Erythroblast (primary cell): ENCODE data around the gene RRM2.

Experiments used
- DNase-seq, 2 experiments: peaks; one replicate each; lab custom pipeline; 2025; lab: John Stamatoyannopoulos, UW
- GATA1 ChIP-seq: IDR thresholded peaks from 2 replicates; pipeline ENCODE4 v1.6.1; 2011; ENCODE audit warnings: low read depth, mild to moderate bottlenecking, control low read depth, low read length, moderate library complexity
- POLR2A ChIP-seq: IDR thresholded peaks from 2 replicates; pipeline ENCODE4 v1.6.1; 2011; ENCODE audit warnings: mild to moderate bottlenecking, low read length

The RRM2 gene

GRCh38 chr2:10122500-10123280 lies at the start of gene RRM2:
Gene RRM2, plus strand, starts transcription at chr2:10122739. Its CDS starts 60 bp downstream, at chr2:10122799.
- peak; percentile 97 for TF ChIP-seq POLR2A
- TF ChIP-seq GATA1, result no peak
- DNase-seq, result peak; percentile 96 to 97

GRCh38 chr2:10073706-10074105 lies 48.8 kb upstream of the RRM2 start:
- TF ChIP-seq POLR2A, result no peak
- no peak for TF ChIP-seq GATA1
- no peak for DNase-seq

- no peak for DNase-seq
- TF ChIP-seq POLR2A, result no peak
- no peak for TF ChIP-seq GATA1
Observed at GRCh38 chr2:10075101-10075500, 47.4 kb upstream of the RRM2 start.

- TF ChIP-seq GATA1 (no peak), POLR2A (no peak)
- DNase-seq, result no peak
Observed at GRCh38 chr2:10075571-10076209, 46.8 kb upstream of the RRM2 start.

GRCh38 chr2:10076511-10076910 lies 46.0 kb upstream of the RRM2 start:
- DNase-seq, result no peak
- TF ChIP-seq GATA1 (no peak), POLR2A (no peak)

GRCh38 chr2:10076988-10077527 lies 45.5 kb upstream of the RRM2 start:
- TF ChIP-seq GATA1 (no peak), POLR2A (no peak)

GRCh38 chr2:10078001-10078400 lies 44.5 kb upstream of the RRM2 start:
- DNase-seq, result no peak
- TF ChIP-seq POLR2A (no peak), GATA1 (no peak)

More at GRCh38 chr2:10076988-10077527, 45.5 kb upstream of the RRM2 start:
- no peak for DNase-seq

- no peak for DNase-seq
- TF ChIP-seq GATA1 (no peak), POLR2A (no peak)
Observed at GRCh38 chr2:10078704-10079265, 43.8 kb upstream of the RRM2 start.

GRCh38 chr2:10079266-10079869 lies 43.2 kb upstream of the RRM2 start:
- TF ChIP-seq GATA1 (no peak), POLR2A (no peak)
- DNase-seq, result no peak

- TF ChIP-seq GATA1 (no peak), POLR2A (no peak)
- peak in 1 of 2 experiments; percentile 14 for DNase-seq
Observed at GRCh38 chr2:10079870-10080535, 42.5 kb upstream of the RRM2 start, which contains the start of gene CYS1. Gene CYS1, minus strand, starts transcription at chr2:10080411. Its CDS starts 188 bp downstream, at chr2:10080223.

- no peak for DNase-seq
- no peak for TF ChIP-seq POLR2A
- no peak for TF ChIP-seq GATA1
Observed at GRCh38 chr2:10080536-10081304, 41.8 kb upstream of the RRM2 start.

- TF ChIP-seq GATA1 (no peak), POLR2A (no peak)
- DNase-seq, result no peak
Observed at GRCh38 chr2:10083046-10083445, 39.5 kb upstream of the RRM2 start.
